Neural progenitor cell (in vitro differentiated cells): ENCODE results near the gene SSR4. TPM values are rescaled to one million over a fixed set of nuclear protein-coding genes. Genes with fewer than 3 reads are reported as not detected.

ENCODE experiments used
- DNase-seq: peaks from one replicate; pipeline ENCODE4 v3.0.0-alpha.2; 2016; ENCODE audit warnings: low spot score
- H2AFZ ChIP-seq: fragments of 200-600 bp; sonication (generic); replicated peaks from 2 replicates; pipeline ENCODE4 v1.6.1; 2016; ENCODE audit warnings: antibody characterized with exemption
- H3F3A ChIP-seq: fragments of 200-600 bp; sonication (generic); 2 replicates; pipeline ENCODE4 v1.6.1; 2016; ENCODE audit warnings: antibody characterized with exemption, low read depth
- H3K27ac ChIP-seq: fragments of 200-600 bp; sonication (generic); 2 replicates; pipeline ENCODE4 v1.5.1; 2016; ENCODE audit warnings: mild to moderate bottlenecking
- H3K27me3 ChIP-seq: fragments of 200-600 bp; sonication (generic); 2 replicates; pipeline ENCODE4 v1.6.1; 2016; ENCODE audit warnings: mild to moderate bottlenecking, moderate library complexity
- H3K36me3 ChIP-seq: fragments of 200-600 bp; sonication (generic); 2 replicates; pipeline ENCODE4 v1.5.1; 2016
- H3K4me1 ChIP-seq: fragments of 200-600 bp; sonication (generic); 2 replicates; pipeline ENCODE4 v1.6.1; 2016; ENCODE audit warnings: mixed run types
- H3K4me2 ChIP-seq: fragments of 200-600 bp; sonication (generic); 2 replicates; pipeline ENCODE4 v1.6.1; 2016
- H3K4me3 ChIP-seq: fragments of 200-600 bp; sonication (generic); 2 replicates; pipeline ENCODE4 v1.5.1; 2016
- H3K79me2 ChIP-seq: fragments of 200-600 bp; sonication (generic); 2 replicates; pipeline ENCODE4 v1.6.1; 2016; ENCODE audit warnings: low read depth
- H3K9ac ChIP-seq: fragments of 200-600 bp; sonication (generic); 2 replicates; pipeline ENCODE4 v1.6.1; 2016
- H3K9me3 ChIP-seq: fragments of 200-600 bp; sonication (generic); 2 replicates; pipeline ENCODE4 v1.5.1; 2016; ENCODE audit warnings: low read depth
- H4K20me1 ChIP-seq: fragments of 200-600 bp; sonication (generic); 2 replicates; pipeline ENCODE4 v1.6.1; 2016; ENCODE audit warnings: low read depth
- H3K27ac Mint-ChIP-seq: 3 replicates; pipeline ENCODE4 v1.8.0; 2021; ENCODE audit warnings: mixed read lengths
- H3K27me3 Mint-ChIP-seq: 2 replicates; pipeline ENCODE4 v1.8.0; 2022; ENCODE audit warnings: low read depth, mild to moderate bottlenecking, inconsistent platforms, moderate library complexity, mixed read lengths; ENCODE audit not compliant: insufficient read depth
- H3K36me3 Mint-ChIP-seq: 3 replicates; pipeline ENCODE4 v1.8.0; 2021; ENCODE audit warnings: mixed read lengths
- H3K4me1 Mint-ChIP-seq: 3 replicates; pipeline ENCODE4 v1.8.0; 2021; ENCODE audit warnings: mixed read lengths
- H3K4me3 Mint-ChIP-seq: 3 replicates; pipeline ENCODE4 v1.8.0; 2021; ENCODE audit warnings: mild to moderate bottlenecking, moderate library complexity, mixed read lengths
- H3K9me3 Mint-ChIP-seq: 3 replicates; pipeline ENCODE4 v1.8.0; 2020; ENCODE audit warnings: mixed read lengths
- CTCF ChIP-seq: fragments of 200-600 bp; sonication (generic); IDR thresholded peaks from 2 replicates; pipeline ENCODE4 v1.5.1; 2017; ENCODE audit warnings: antibody characterized with exemption, mild to moderate bottlenecking
- EZH2 ChIP-seq: fragments of 200-600 bp; sonication (generic); IDR thresholded peaks from 2 replicates; pipeline ENCODE4 v1.6.1; 2017; ENCODE audit warnings: antibody characterized with exemption, mild to moderate bottlenecking, moderate library complexity
- EZH2phosphoT487 ChIP-seq: fragments of 200-600 bp; sonication (generic); IDR thresholded peaks from 2 replicates; pipeline ENCODE4 v1.6.1; 2017; ENCODE audit warnings: antibody characterized with exemption
- total RNA-seq: library from RNA; depleted of rRNA; stranded (reverse); fragments of >200 nt; gene quantifications from 2 replicates; pipeline ENCODE4 v1.2.3, GENCODE V29; 2015; ENCODE audit warnings: low replicate concordance

The SSR4 gene
- total RNA-seq, 1 donor from 2014 or later = 58.4 TPM

- Histone ChIP-seq H3K36me3 (no peaks in the 10 kb centered on the region), H3K4me1 (no peaks in the 10 kb centered on the region), H4K20me1 (no peaks in the 10 kb centered on the region), H2AFZ (no peak overlapping the region), H3K9me3 (no peaks in the 10 kb centered on the region), H3K27me3 (no peaks in the 10 kb centered on the region), H3K27ac (no peak overlapping the region), H3K79me2 (no peaks in the 10 kb centered on the region), H3K9ac (no peak overlapping the region), H3F3A (no peaks in the 10 kb centered on the region), H3K4me2 (no peak overlapping the region), H3K4me3 (no peak overlapping the region)
- no peak overlapping the region for H3K27ac Mint-ChIP-seq
- peaks cover 8% of the 10 kb centered on the region for H3K4me1 Mint-ChIP-seq
- H3K4me3 Mint-ChIP-seq = no peak overlapping the region
- TF ChIP-seq CTCF = peak; percentile 3
- no peak for TF ChIP-seq EZH2
- peaks cover 4% of the 10 kb centered on the region for H3K9me3 Mint-ChIP-seq
- DNase-seq = no peak
- no peaks in the 10 kb centered on the region for H3K36me3 Mint-ChIP-seq
- peaks cover 2% of the 10 kb centered on the region for H3K27me3 Mint-ChIP-seq
Observed at GRCh38 chrX:153778684-153779101, 15.8 kb upstream of the SSR4 start.

GRCh38 chrX:153779891-153780677 lies 14.4 kb upstream of the SSR4 start:
- H3K27me3 ChIP-seq = no peaks in the 10 kb centered on the region
- Mint-ChIP-seq H3K4me1 (peaks cover 8% of the 10 kb centered on the region), H3K27me3 (peaks cover 3% of the 10 kb centered on the region), H3K27ac (no peak overlapping the region), H3K36me3 (no peaks in the 10 kb centered on the region), H3K9me3 (peaks cover 6% of the 10 kb centered on the region), H3K4me3 (peak overlapping the region; percentile 59)
- H3K9me3 ChIP-seq = no peaks in the 10 kb centered on the region
- H3K9ac ChIP-seq = no peak overlapping the region
- H3K27ac ChIP-seq = no peak overlapping the region
- no peaks in the 10 kb centered on the region for H3F3A ChIP-seq
- DNase-seq = no peak
- H3K4me2 ChIP-seq = no peak overlapping the region
- no peaks in the 10 kb centered on the region for H3K79me2 ChIP-seq
- H3K36me3 ChIP-seq = no peaks in the 10 kb centered on the region
- no peak overlapping the region for H2AFZ ChIP-seq
- TF ChIP-seq CTCF (no peak), EZH2phosphoT487 (no peak), EZH2 (no peak)
- no peaks in the 10 kb centered on the region for H4K20me1 ChIP-seq
- H3K4me3 ChIP-seq = no peak overlapping the region
- H3K4me1 ChIP-seq = no peaks in the 10 kb centered on the region

GRCh38 chrX:153780678-153781427 lies 13.6 kb upstream of the SSR4 start, which contains the start of gene SRPK3:
Gene SRPK3 (plus strand): TSS chrX:153781041. CDS start chrX:153781087, 46 bp downstream.
- no peak within 1 kb of the TSS for H2AFZ ChIP-seq
- no peak within 1 kb of the TSS for H3K27ac ChIP-seq
- H3K9me3 ChIP-seq = no peaks in the 10 kb centered on the region
- Mint-ChIP-seq H3K4me3 (peak within 1 kb of the TSS; percentile 59), H3K4me1 (peaks cover 8% of the 10 kb centered on the region), H3K36me3 (no peaks in the 10 kb centered on the region), H3K27me3 (peaks cover 3% of the 10 kb centered on the region), H3K9me3 (peaks cover 8% of the 10 kb centered on the region), H3K27ac (no peak within 1 kb of the TSS)
- no peak within 1 kb of the TSS for H3K4me2 ChIP-seq
- H3K79me2 ChIP-seq = no peaks in the 10 kb centered on the region
- H3F3A ChIP-seq = no peaks in the 10 kb centered on the region
- no peaks in the 10 kb centered on the region for H4K20me1 ChIP-seq
- no peak for TF ChIP-seq CTCF
- TF ChIP-seq EZH2phosphoT487 = no peak
- no peak for TF ChIP-seq EZH2
- H3K9ac ChIP-seq = no peak within 1 kb of the TSS
- no peaks in the 10 kb centered on the region for H3K27me3 ChIP-seq
- DNase-seq = no peak
- H3K36me3 ChIP-seq = no peaks in the 10 kb centered on the region
- H3K4me1 ChIP-seq = no peaks in the 10 kb centered on the region
- H3K4me3 ChIP-seq = no peak within 1 kb of the TSS
